Stimulated activated CD4-positive, alpha-beta T cell treated with anti-CD3 and anti-CD28 coated beads, Interleukin-1b, Interleukin-23, amount 100 ng/mL, for 24 hours (primary cell): ENCODE data around the gene FAM149B1.
A peak's percentile ranks its signal among the peaks of the same experiment; 100 is the strongest.
"Not testable (repeated sequence)": the region's sequence is repeated elsewhere in the genome, so short reads cannot be mapped to it uniquely, and the experiment has no call there.

ENCODE experiments used
- DNase-seq, 4 experiments: peaks; one replicate each; pipeline ENCODE4 v3.0.0-alpha.2; 2020; ENCODE audit warnings: low read depth in 4 of 4, low spot score in 1 of 4

FAM149B1 gene

GRCh38 chr10:73167783-73168464, at the start of gene FAM149B1, which contains the start of gene ECD:
Gene FAM149B1 (plus strand): TSS chr10:73168119. CDS start chr10:73168340, 221 bp downstream.
Gene ECD (minus strand): TSS chr10:73168008. CDS start chr10:73163937, 4,071 bp downstream.
- DNase-seq, result peak; percentile 87 to 92 (median 90)

- no peak for DNase-seq
These were observed 48.5 kb upstream of the FAM149B1 start for GRCh38 chr10:73119457-73119856.

GRCh38 chr10:73119952-73120351, 48.0 kb upstream of the FAM149B1 start:
- no peak for DNase-seq

- no peak for DNase-seq
These were observed 41.6 kb upstream of the FAM149B1 start for GRCh38 chr10:73126343-73126742.

GRCh38 chr10:73131301-73131700, 36.6 kb upstream of the FAM149B1 start:
- DNase-seq, result no peak

- no peak for DNase-seq
These were observed 35.8 kb upstream of the FAM149B1 start for GRCh38 chr10:73131913-73132686.

GRCh38 chr10:73134727-73135126, 33.2 kb upstream of the FAM149B1 start:
- no peak for DNase-seq

GRCh38 chr10:73136627-73137026, 31.3 kb upstream of the FAM149B1 start:
- DNase-seq, result no peak

- no peak for DNase-seq
These were observed 28.7 kb upstream of the FAM149B1 start for GRCh38 chr10:73139251-73139650.

GRCh38 chr10:73141603-73142002, 26.3 kb upstream of the FAM149B1 start:
- no peak for DNase-seq

- not testable (repeated sequence) for DNase-seq
These were observed 17.1 kb upstream of the FAM149B1 start for GRCh38 chr10:73150633-73151413.

GRCh38 chr10:73152009-73152408, 15.9 kb upstream of the FAM149B1 start:
- no peak for DNase-seq

- no peak for DNase-seq
These were observed 11.9 kb upstream of the FAM149B1 start for GRCh38 chr10:73156054-73156453.

- DNase-seq, result peak in 3 of 4 experiments; percentile 12 to 23 (median 13)
These were observed 8.8 kb upstream of the FAM149B1 start for GRCh38 chr10:73159038-73159648.

GRCh38 chr10:73161079-73161478, 6.8 kb upstream of the FAM149B1 start:
- no peak for DNase-seq

- DNase-seq, result no peak
These were observed 6.3 kb upstream of the FAM149B1 start for GRCh38 chr10:73161662-73162061.

GRCh38 chr10:73163096-73163495, 4.8 kb upstream of the FAM149B1 start:
- no peak for DNase-seq

GRCh38 chr10:73166972-73167371, 947 bp upstream of the FAM149B1 start:
- no peak for DNase-seq

- DNase-seq, result no peak
These were observed 499 bp upstream of the FAM149B1 start for GRCh38 chr10:73167458-73167782.

- DNase-seq, result peak in 1 of 4 experiments; percentile 2
These were observed 515 bp downstream of the FAM149B1 start for GRCh38 chr10:73168465-73168803.

GRCh38 chr10:73169320-73169719, 1.4 kb downstream of the FAM149B1 start:
- DNase-seq, result no peak
